IMR-90 (cell line): ENCODE data around the gene RAB11FIP4. TPM values are rescaled to one million over a fixed set of nuclear protein-coding genes. Genes with fewer than 3 reads are reported as not detected.

Source experiments
- ATAC-seq: fragments of 200-7000 bp; cut with Tn5 transposase; 2 replicates; pipeline ENCODE4 v1.9.1; 2020; ENCODE audit warnings: low read depth, mild to moderate bottlenecking, moderate library complexity
- BruUV-seq: library from RNA; stranded (reverse); fragments of 400-500 nt; replicated peaks from 2 replicates; lab custom pipeline; 2021; lab: Mats Ljungman, UMichigan
- CTCF ChIA-PET: fragments of 300-600 bp; formaldehyde crosslinking; extraction: SDS; loops from one replicate; lab custom pipeline; 2021; ENCODE audit warnings: antibody characterized with exemption; lab: Yijun Ruan, JAX
- POLR2A ChIA-PET: fragments of 300-600 bp; sonication (Branson Sonifier 250); formaldehyde crosslinking; loops from one replicate; lab custom pipeline; 2022; ENCODE audit warnings: antibody characterized with exemption; ENCODE audit not compliant: unreplicated experiment; lab: Charles Lee
- DNase-seq: peaks from one replicate; pipeline ENCODE4 v3.0.0; 2013
- H2AFZ ChIP-seq: replicated peaks from 2 replicates; pipeline ENCODE3; 2013; ENCODE audit warnings: low read length, mild to moderate bottlenecking; ENCODE audit not compliant: poor library complexity
- H2AK5ac ChIP-seq: 2 replicates; pipeline ENCODE4 v1.6.1; 2013; ENCODE audit warnings: low read depth, low read length, inconsistent platforms
- H2AK9ac ChIP-seq: replicated peaks from 2 replicates; pipeline ENCODE3; 2013; ENCODE audit warnings: mild to moderate bottlenecking, low read depth, low read length, moderate library complexity; ENCODE audit not compliant: poor library complexity
- H2BK120ac ChIP-seq: 2 replicates; pipeline ENCODE4 v1.6.1; 2013; ENCODE audit warnings: low read depth, low read length, inconsistent platforms
- H2BK15ac ChIP-seq: 3 replicates; pipeline ENCODE4 v1.6.1; 2013; ENCODE audit warnings: low read depth, low read length, inconsistent platforms
- H2BK20ac ChIP-seq: 2 replicates; pipeline ENCODE4 v1.6.1; 2013; ENCODE audit warnings: low read depth, mild to moderate bottlenecking, inconsistent platforms, low read length, moderate library complexity
- H2BK5ac ChIP-seq: 2 replicates; pipeline ENCODE4 v1.6.1; 2013; ENCODE audit warnings: mild to moderate bottlenecking, low read depth, low read length, inconsistent platforms; ENCODE audit not compliant: poor library complexity, severe bottlenecking
- H3K14ac ChIP-seq: replicated peaks from 2 replicates; pipeline ENCODE4 v1.6.1; 2013; ENCODE audit warnings: low read depth, low read length, inconsistent platforms
- H3K18ac ChIP-seq: 2 replicates; pipeline ENCODE4 v1.6.1; 2013; ENCODE audit warnings: low read depth, low read length, control low read depth
- H3K23ac ChIP-seq: 2 replicates; pipeline ENCODE4 v1.6.1; 2013; ENCODE audit warnings: low read depth, low read length, inconsistent platforms
- H3K27ac ChIP-seq: 2 replicates; pipeline ENCODE4 v1.5.1; 2013; ENCODE audit warnings: mild to moderate bottlenecking, control low read depth, low read length; ENCODE audit not compliant: insufficient read depth
- H3K27me3 ChIP-seq: 2 replicates; pipeline ENCODE4 v1.6.1; 2013; ENCODE audit warnings: low read length; ENCODE audit not compliant: control insufficient read depth, insufficient read depth
- H3K36me3 ChIP-seq: 2 replicates; pipeline ENCODE4 v1.6.1; 2013; ENCODE audit warnings: low read length, mixed read lengths; ENCODE audit not compliant: control insufficient read depth, insufficient read depth
- H3K4ac ChIP-seq: 2 replicates; pipeline ENCODE4 v1.6.1; 2013; ENCODE audit warnings: low read depth, low read length, inconsistent platforms
- H3K4me1 ChIP-seq: 2 replicates; pipeline ENCODE4 v1.6.1; 2013; ENCODE audit warnings: low read length, mixed read lengths; ENCODE audit not compliant: control insufficient read depth, insufficient read depth
- H3K4me2 ChIP-seq: 2 replicates; pipeline ENCODE4 v1.6.1; 2013; ENCODE audit warnings: low read depth, mild to moderate bottlenecking, control low read depth, low read length, moderate library complexity
- H3K4me3 ChIP-seq: 2 replicates; pipeline ENCODE4 v1.5.1; 2013; ENCODE audit warnings: low read depth, mild to moderate bottlenecking, control low read depth, low read length, moderate library complexity; ENCODE audit not compliant: insufficient read depth
- H3K56ac ChIP-seq: 2 replicates; pipeline ENCODE4 v1.6.1; 2013; ENCODE audit warnings: low read length, inconsistent platforms; ENCODE audit not compliant: insufficient read depth; ENCODE audit errors: extremely low read depth
- H3K79me1 ChIP-seq, 2 experiments: 2 replicates each; pipeline ENCODE4 v1.6.1; 2013; ENCODE audit warnings: low read length in 2 of 2, inconsistent platforms in 1 of 2, low read depth in 1 of 2
- H3K9ac ChIP-seq: 2 replicates; pipeline ENCODE4 v1.6.1; 2013; ENCODE audit warnings: low read depth, low read length, control low read depth
- H3K9me1 ChIP-seq: 2 replicates; pipeline ENCODE4 v1.6.1; 2013; ENCODE audit warnings: low read length, inconsistent platforms; ENCODE audit not compliant: insufficient read depth
- H3K9me3 ChIP-seq: 2 replicates; pipeline ENCODE4 v1.6.1; 2013; ENCODE audit warnings: low read length; ENCODE audit not compliant: control insufficient read depth, insufficient read depth
- H4K20me1 ChIP-seq: 2 replicates; pipeline ENCODE4 v1.6.1; 2013; ENCODE audit warnings: low read length, inconsistent platforms; ENCODE audit not compliant: insufficient read depth
- H4K5ac ChIP-seq: 2 replicates; pipeline ENCODE4 v1.6.1; 2013; ENCODE audit warnings: mild to moderate bottlenecking, low read depth, low read length, control low read depth
- H4K8ac ChIP-seq, 2 experiments: 2 replicates each; pipeline ENCODE4 v1.6.1; 2013; ENCODE audit warnings: low read depth in 2 of 2, low read length in 2 of 2, control low read depth in 1 of 2, inconsistent platforms in 1 of 2
- H4K91ac ChIP-seq: 2 replicates; pipeline ENCODE4 v1.6.1; 2013; ENCODE audit warnings: low read depth, low read length, inconsistent platforms; ENCODE audit not compliant: insufficient read depth
- BHLHE40 ChIP-seq: fragments of 150-350 bp; IDR thresholded peaks from 2 replicates; pipeline ENCODE4 v1.6.1; 2016; ENCODE audit warnings: mild to moderate bottlenecking, low read depth, low read length
- CEBPB ChIP-seq: IDR thresholded peaks from 2 replicates; pipeline ENCODE4 v1.6.1; 2012; ENCODE audit warnings: low read depth, low read length, improper control_type of control experiment
- CHD1 ChIP-seq: IDR thresholded peaks from 2 replicates; pipeline ENCODE4 v1.6.1; 2012; ENCODE audit warnings: low read depth, low read length, improper control_type of control experiment
- FOS ChIP-seq: fragments of 150-350 bp; IDR thresholded peaks from 2 replicates; pipeline ENCODE4 v1.6.1; 2016; ENCODE audit warnings: low read depth, low read length
- MAFK ChIP-seq: IDR thresholded peaks from 2 replicates; pipeline ENCODE4 v1.6.1; 2012; ENCODE audit warnings: low read depth, low read length, improper control_type of control experiment
- MAZ ChIP-seq: IDR thresholded peaks from 2 replicates; pipeline ENCODE4 v1.6.1; 2012; ENCODE audit warnings: low read depth, mild to moderate bottlenecking, low read length, improper control_type of control experiment, moderate library complexity, borderline replicate concordance
- MXI1 ChIP-seq: IDR thresholded peaks from 2 replicates; pipeline ENCODE4 v1.6.1; 2012; ENCODE audit warnings: low read depth, mild to moderate bottlenecking, low read length, moderate library complexity, borderline replicate concordance
- NFE2L2 ChIP-seq: fragments of 150-350 bp; IDR thresholded peaks from 2 replicates; pipeline ENCODE4 v1.6.1; 2016; ENCODE audit warnings: low read depth, mild to moderate bottlenecking, low read length
- POLR2A ChIP-seq: IDR thresholded peaks from 2 replicates; pipeline ENCODE4 v1.6.1; 2012; ENCODE audit warnings: mild to moderate bottlenecking, low read depth, low read length
- RAD21 ChIP-seq: IDR thresholded peaks from 2 replicates; pipeline ENCODE4 v1.6.1; 2012; ENCODE audit warnings: low read length, improper control_type of control experiment
- RCOR1 ChIP-seq: IDR thresholded peaks from 2 replicates; pipeline ENCODE4 v1.6.1; 2012; ENCODE audit warnings: mild to moderate bottlenecking, low read length, improper control_type of control experiment; ENCODE audit not compliant: insufficient replicate concordance
- RFX5 ChIP-seq: IDR thresholded peaks from 2 replicates; pipeline ENCODE4 v1.8.0; 2012; ENCODE audit warnings: low read depth, mild to moderate bottlenecking, low read length, moderate library complexity
- SMC3 ChIP-seq: fragments of 150-350 bp; IDR thresholded peaks from 2 replicates; pipeline ENCODE4 v1.6.1; 2016; ENCODE audit warnings: low read depth, mild to moderate bottlenecking, antibody characterized with exemption, low read length, moderate library complexity
- WGBS, 2 experiments: methylation state at CpG; one replicate each; pipeline versions ENCODE4 v1.1.5 to v1.1.7; 2013; ENCODE audit warnings: missing lambda C conversion rate in 2 of 2; ENCODE audit not compliant: insufficient read length in 1 of 2; ENCODE audit errors: extremely low coverage in 2 of 2; 5-methylcytosine and 5-hydroxymethylcytosine counted together
- dilution Hi-C: fragments of 300-500 bp; cut with HindIII; formaldehyde crosslinking; loops from one replicate; pipeline ENCODE4 v1.14.3; 2018; ENCODE audit warnings: low sequenced_read_pairs; ENCODE audit not compliant: unreplicated experiment
- in situ Hi-C: fragments of 300-500 bp; cut with MboI; formaldehyde crosslinking; loops from 3 replicates; pipeline ENCODE4 v1.14.3; 2019; ENCODE audit warnings: low sequenced_read_pairs, inconsistent platforms, mixed read lengths
- intact Hi-C: fragments of 100-400 bp; cut with micrococcal nuclease; formaldehyde crosslinking; loops from 2 replicates; pipeline ENCODE4 v1.10.0; 2022
- polyA plus RNA-seq, 3 experiments: library from polyadenylated mRNA; depleted of rRNA; stranded (reverse); fragments of >200 nt; gene quantifications; 2 replicates each; pipeline ENCODE4 v1.2.3, GENCODE V29; 2012; ENCODE audit warnings: low replicate concordance in 1 of 3
- total RNA-seq: library from RNA; depleted of rRNA; stranded (reverse); fragments of >200 nt; gene quantifications from 2 replicates; pipeline ENCODE4 v1.2.3, GENCODE V29; 2012
- TF ChIP-seq, protein P1 (sequence below): fragments of 150-350 bp; IDR thresholded peaks from 2 replicates; pipeline ENCODE4 v1.6.1; 2017; ENCODE audit warnings: mild to moderate bottlenecking, antibody characterized with exemption, low read length, low read depth
- TF ChIP-seq, protein P2 (sequence below): conservative IDR thresholded peaks from 2 replicates; pipeline ENCODE4 v1.5.1; 2012; ENCODE audit warnings: mild to moderate bottlenecking, low read depth, low read length, improper control_type of control experiment
- TF ChIP-seq, protein P3 (sequence below): fragments of 150-350 bp; IDR thresholded peaks from 2 replicates; pipeline ENCODE4 v1.6.1; 2016; ENCODE audit warnings: low read depth, mild to moderate bottlenecking, low read length, moderate library complexity, borderline replicate concordance

The RAB11FIP4 gene
- total and polyA plus RNA-seq, 2 of the 4 experiments (the other 2 are of a cell fraction) = 0.68 to 1.1 TPM

DNA sequence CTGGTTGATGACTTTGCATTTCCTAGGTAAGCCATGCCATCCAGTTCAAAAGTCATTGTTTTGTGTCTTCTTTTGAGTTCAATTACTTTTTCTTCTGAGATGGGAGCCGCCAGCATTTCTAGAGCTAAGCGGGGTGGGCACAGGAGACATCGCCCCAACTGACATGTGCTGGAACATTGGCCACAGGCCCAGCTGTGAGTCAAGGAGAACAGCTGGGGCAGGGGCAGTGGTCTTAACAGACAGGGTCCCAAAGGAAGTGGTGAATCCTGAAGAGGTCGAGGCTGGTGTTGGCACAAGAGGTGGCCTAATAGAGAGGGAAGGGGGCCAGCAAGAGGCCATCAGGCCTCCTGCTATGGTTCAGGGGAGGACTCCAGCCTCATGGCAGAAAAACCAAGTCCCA is 17.1 kb downstream of the RAB11FIP4 start:
- CTCF ChIA-PET = no interaction called here
- TF ChIP-seq NFE2L2 (no peak), FOS (no peak), RFX5 (no peak), CHD1 (no peak), MAFK (no peak), RAD21 (no peak), BHLHE40 (no peak), RCOR1 (no peak), POLR2A (no peak), SMC3 (no peak), MXI1 (no peak), CEBPB (no peak), MAZ (no peak)
- TF ChIP-seq, protein P1, sequence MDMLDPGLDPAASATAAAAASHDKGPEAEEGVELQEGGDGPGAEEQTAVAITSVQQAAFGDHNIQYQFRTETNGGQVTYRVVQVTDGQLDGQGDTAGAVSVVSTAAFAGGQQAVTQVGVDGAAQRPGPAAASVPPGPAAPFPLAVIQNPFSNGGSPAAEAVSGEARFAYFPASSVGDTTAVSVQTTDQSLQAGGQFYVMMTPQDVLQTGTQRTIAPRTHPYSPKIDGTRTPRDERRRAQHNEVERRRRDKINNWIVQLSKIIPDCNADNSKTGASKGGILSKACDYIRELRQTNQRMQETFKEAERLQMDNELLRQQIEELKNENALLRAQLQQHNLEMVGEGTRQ = no peak
- TF ChIP-seq, protein P2, sequence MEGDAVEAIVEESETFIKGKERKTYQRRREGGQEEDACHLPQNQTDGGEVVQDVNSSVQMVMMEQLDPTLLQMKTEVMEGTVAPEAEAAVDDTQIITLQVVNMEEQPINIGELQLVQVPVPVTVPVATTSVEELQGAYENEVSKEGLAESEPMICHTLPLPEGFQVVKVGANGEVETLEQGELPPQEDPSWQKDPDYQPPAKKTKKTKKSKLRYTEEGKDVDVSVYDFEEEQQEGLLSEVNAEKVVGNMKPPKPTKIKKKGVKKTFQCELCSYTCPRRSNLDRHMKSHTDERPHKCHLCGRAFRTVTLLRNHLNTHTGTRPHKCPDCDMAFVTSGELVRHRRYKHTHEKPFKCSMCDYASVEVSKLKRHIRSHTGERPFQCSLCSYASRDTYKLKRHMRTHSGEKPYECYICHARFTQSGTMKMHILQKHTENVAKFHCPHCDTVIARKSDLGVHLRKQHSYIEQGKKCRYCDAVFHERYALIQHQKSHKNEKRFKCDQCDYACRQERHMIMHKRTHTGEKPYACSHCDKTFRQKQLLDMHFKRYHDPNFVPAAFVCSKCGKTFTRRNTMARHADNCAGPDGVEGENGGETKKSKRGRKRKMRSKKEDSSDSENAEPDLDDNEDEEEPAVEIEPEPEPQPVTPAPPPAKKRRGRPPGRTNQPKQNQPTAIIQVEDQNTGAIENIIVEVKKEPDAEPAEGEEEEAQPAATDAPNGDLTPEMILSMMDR = no peak
- TF ChIP-seq, protein P3, sequence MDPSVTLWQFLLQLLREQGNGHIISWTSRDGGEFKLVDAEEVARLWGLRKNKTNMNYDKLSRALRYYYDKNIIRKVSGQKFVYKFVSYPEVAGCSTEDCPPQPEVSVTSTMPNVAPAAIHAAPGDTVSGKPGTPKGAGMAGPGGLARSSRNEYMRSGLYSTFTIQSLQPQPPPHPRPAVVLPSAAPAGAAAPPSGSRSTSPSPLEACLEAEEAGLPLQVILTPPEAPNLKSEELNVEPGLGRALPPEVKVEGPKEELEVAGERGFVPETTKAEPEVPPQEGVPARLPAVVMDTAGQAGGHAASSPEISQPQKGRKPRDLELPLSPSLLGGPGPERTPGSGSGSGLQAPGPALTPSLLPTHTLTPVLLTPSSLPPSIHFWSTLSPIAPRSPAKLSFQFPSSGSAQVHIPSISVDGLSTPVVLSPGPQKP = no peak
- Histone ChIP-seq H2BK5ac (no peak overlapping the region), H4K20me1 (no peaks in the 10 kb centered on the region), H3K4ac (no peak overlapping the region), H3K18ac (no peak overlapping the region), H3K9me3 (no peaks in the 10 kb centered on the region), H3K4me2 (no peak overlapping the region), H2BK20ac (no peak overlapping the region), H4K8ac (no peak overlapping the region), H3K36me3 (no peaks in the 10 kb centered on the region), H3K27me3 (peaks cover 39% of the 10 kb centered on the region), H2BK15ac (no peak overlapping the region), H3K14ac (no peak overlapping the region), H3K56ac (no peak overlapping the region), H4K91ac (no peak overlapping the region), H3K23ac (no peak overlapping the region), H3K4me3 (no peak overlapping the region), H4K5ac (no peak overlapping the region), H3K27ac (no peak overlapping the region), H2AFZ (no peak overlapping the region), H2AK9ac (no peak overlapping the region), H2AK5ac (no peak overlapping the region), H3K79me1 (no peaks in the 10 kb centered on the region), H3K9ac (no peak overlapping the region), H3K9me1 (peaks cover 4% of the 10 kb centered on the region; the same call in 1 of the 2 replicates), H2BK120ac (no peak overlapping the region), H3K4me1 (no peaks in the 10 kb centered on the region)
- no peak for ATAC-seq
- intact Hi-C loops (no loop called here), in situ Hi-C loops (no loop called here), dilution Hi-C loops (no loop called here)
- 100% methylated on average over 1 of the region's 4 CpGs; no CpG with 5 or more reads in 1 of the 2 experiments for WGBS, 2 experiments
- DNase-seq = no peak
- BruUV-seq = no TSS peak
- POLR2A ChIA-PET = no interaction called here
